GM12878 (cell line): ENCODE results near the gene EGF. TPM values are rescaled to one million over a fixed set of nuclear protein-coding genes. Genes with fewer than 3 reads are reported as not detected.

ENCODE experiments used
- ATAC-seq: fragments of 200-7000 bp; cut with Tn5 transposase; 3 replicates; pipeline ENCODE4 v1.9.1; 2020; ENCODE audit warnings: mild to moderate bottlenecking, moderate library complexity
- BruUV-seq: library from RNA; stranded (reverse); fragments of 400-500 nt; replicated peaks from 2 replicates; lab custom pipeline; 2021; lab: Mats Ljungman, UMichigan
- CTCF ChIA-PET: fragments of 300-600 bp; sonication (Branson Sonifier 250); formaldehyde crosslinking; extraction: SDS; loops from one replicate; lab custom pipeline; 2021; ENCODE audit warnings: inconsistent platforms; lab: Yijun Ruan, JAX
- POLR2A ChIA-PET: fragments of 350-600 bp; formaldehyde crosslinking; extraction: SDS; loops from one replicate; lab custom pipeline; 2021; ENCODE audit warnings: inconsistent platforms; lab: Charles Lee
- RAD21 ChIA-PET: fragments of 300-600 bp; sonication (Branson Sonifier 250); formaldehyde crosslinking; loops from one replicate; lab custom pipeline; 2023; ENCODE audit warnings: antibody characterized with exemption; ENCODE audit not compliant: unreplicated experiment; lab: Charles Lee
- SMC1A ChIA-PET: fragments of 300-600 bp; sonication (Branson Sonifier 250); formaldehyde crosslinking; loops from one replicate; lab custom pipeline; 2023; ENCODE audit not compliant: unreplicated experiment, uncharacterized antibody; lab: Charles Lee
- DNase-seq: peaks from one replicate; pipeline ENCODE4 v3.0.0-alpha.2; 2011; ENCODE audit warnings: low read depth, low spot score
- FAIRE-seq: peaks from 3 replicates; lab custom pipeline; 2011; peaks lifted over from hg19 to GRCh38; lab: Jason Lieb, UNC
- H2AFZ ChIP-seq: 2 replicates; pipeline ENCODE4 v1.6.0; 2011; ENCODE audit warnings: low read depth, low read length, control low read depth; ENCODE audit not compliant: control insufficient read depth
- H3K27ac ChIP-seq: 2 replicates; pipeline ENCODE4 v1.5.1; 2011; ENCODE audit warnings: control low read depth; ENCODE audit not compliant: control insufficient read depth, insufficient read depth
- H3K27me3 ChIP-seq, 2 experiments: replicated peaks in 1 of 2; 2 replicates each; pipeline versions ENCODE4 v1.6.0 to v1.6.1; 2011; ENCODE audit warnings: low read length in 1 of 2; ENCODE audit not compliant: control insufficient read depth in 2 of 2, insufficient read depth in 2 of 2
- H3K36me3 ChIP-seq, 2 experiments: 2 replicates each; pipeline ENCODE4 v1.5.1; 2011; ENCODE audit warnings: low read length in 1 of 2; ENCODE audit not compliant: control insufficient read depth in 2 of 2, insufficient read depth in 2 of 2
- H3K4me1 ChIP-seq: 2 replicates; pipeline ENCODE4 v1.6.1; 2011; ENCODE audit warnings: mild to moderate bottlenecking, low read length, moderate library complexity, mixed read lengths; ENCODE audit not compliant: control insufficient read depth, insufficient read depth
- H3K4me2 ChIP-seq: 2 replicates; pipeline ENCODE4 v1.6.0; 2011; ENCODE audit warnings: control low read depth; ENCODE audit not compliant: control insufficient read depth, insufficient read depth
- H3K4me3 ChIP-seq: fragments of 200-600 bp; sonication (generic); 2 replicates; pipeline ENCODE4 v1.5.1; 2016
- H3K79me2 ChIP-seq: 2 replicates; pipeline ENCODE4 v1.6.0; 2011; ENCODE audit warnings: low read length; ENCODE audit not compliant: control insufficient read depth, insufficient read depth
- H3K9ac ChIP-seq: 2 replicates; pipeline ENCODE4 v1.8.0; 2011; ENCODE audit warnings: low read length, control low read depth, mixed read lengths; ENCODE audit not compliant: control insufficient read depth, insufficient read depth
- H3K9me3 ChIP-seq: replicated peaks from 3 replicates; pipeline ENCODE4 v1.5.1; 2011; ENCODE audit warnings: mild to moderate bottlenecking, low read length; ENCODE audit not compliant: control insufficient read depth, insufficient read depth
- H4K20me1 ChIP-seq: 2 replicates; pipeline ENCODE4 v1.6.0; 2011; ENCODE audit not compliant: control insufficient read depth, insufficient read depth
- ATF2 ChIP-seq: IDR thresholded peaks from 2 replicates; pipeline ENCODE4 v1.6.1; 2012; ENCODE audit warnings: low read length, inconsistent platforms
- CHD1 ChIP-seq: IDR thresholded peaks from 2 replicates; pipeline ENCODE4 v1.6.1; 2012; ENCODE audit warnings: low read depth, low read length, improper control_type of control experiment
- CREM ChIP-seq: IDR thresholded peaks from 2 replicates; pipeline ENCODE4 v1.6.1; 2014; ENCODE audit warnings: antibody characterized with exemption, low read depth
- HCFC1 ChIP-seq: fragments of 150-350 bp; IDR thresholded peaks from 2 replicates; pipeline ENCODE4 v1.6.1; 2014; ENCODE audit warnings: low read length
- JUND ChIP-seq: IDR thresholded peaks from 2 replicates; pipeline ENCODE4 v1.6.1; 2012; ENCODE audit warnings: low read depth, mild to moderate bottlenecking, low read length, improper control_type of control experiment, moderate library complexity
- MLLT1 ChIP-seq: fragments of 450-650 bp; IDR thresholded peaks from 2 replicates; pipeline ENCODE4 v1.6.1; 2016; ENCODE audit warnings: mild to moderate bottlenecking
- NFXL1 ChIP-seq: fragments of 450-650 bp; IDR thresholded peaks from 2 replicates; pipeline ENCODE4 v1.6.1; 2017; ENCODE audit warnings: antibody characterized with exemption, mild to moderate bottlenecking, borderline replicate concordance
- SKIL ChIP-seq: fragments of 450-650 bp; IDR thresholded peaks from 2 replicates; pipeline ENCODE4 v1.6.1; 2017; ENCODE audit warnings: mild to moderate bottlenecking, low read depth, inconsistent platforms; ENCODE audit not compliant: poor library complexity, severe bottlenecking
- SP1 ChIP-seq: IDR thresholded peaks from one replicate; pipeline ENCODE4 v1.6.1; 2011; ENCODE audit warnings: low read depth, low read length
- WGBS: methylation state at CpG from one replicate; pipeline ENCODE4 v1.1.6; 2016; ENCODE audit warnings: low lambda C conversion rate; ENCODE audit not compliant: insufficient replicate concordance, insufficient coverage; ENCODE audit errors: missing lambda C conversion rate; 5-methylcytosine and 5-hydroxymethylcytosine counted together
- in situ Hi-C: fragments of 300-500 bp; cut with MboI; formaldehyde crosslinking; loops from 9 replicates; pipeline ENCODE4 v1.14.3; 2018; ENCODE audit warnings: mixed read lengths
- intact Hi-C: fragments of 100-400 bp; cut with micrococcal nuclease; formaldehyde crosslinking; loops from one replicate; pipeline ENCODE4 v1.14.2; 2022; ENCODE audit not compliant: unreplicated experiment
- polyA plus RNA-seq, 11 experiments: library from polyadenylated mRNA; depleted of rRNA in 4 of 11; unstranded in 6 of 11; stranded (reverse) in 5 of 11; fragments of >200 nt; fragmentation: Nextera tagmentation in 4 of 11; fragmentation: Illumina TruSeq in 1 of 11; extraction: Ambion mirVana in 4 of 11; extraction: Trizol in 1 of 11; gene quantifications; 1 replicate in 1 of 11; 2 replicates in 10 of 11; pipeline versions ENCODE4 v1.2.1 to v1.2.3, GENCODE V29; 2011 to 2016; ENCODE audit warnings: inconsistent platforms in 2 of 11, missing spikeins in 2 of 11, low read depth in 1 of 11
- total RNA-seq, 4 experiments: library from RNA; depleted of rRNA in 3 of 4; stranded (reverse); fragments of >200 nt in 3 of 4; fragmentation: Illumina TruSeq in 1 of 4; extraction: Trizol in 1 of 4; gene quantifications; 2 replicates each; pipeline versions ENCODE4 v1.2.1 to v1.2.3, GENCODE V29; 2013 to 2021

Gene EGF
- total and polyA plus RNA-seq, 10 of the 15 experiments (the other 5 are each of a cell fraction or from before 2014, with no cell fraction given), result 0.02 to 0.90 (median 0.19) TPM; not detected in 4

GRCh38 chr4:109879636-109880314 lies 32.9 kb upstream of the EGF start:
- ATAC-seq (no peak), DNase-seq (no peak), FAIRE-seq (no peak)
- TF ChIP-seq CHD1 (no peak), ATF2 (no peak), CREM (no peak)
- H3K36me3 ChIP-seq, result no peaks in the 10 kb centered on the region
- H3K4me2 ChIP-seq, result no peak overlapping the region
- peaks cover 8% of the 10 kb centered on the region; the same call in 1 of the 2 replicates for H3K4me1 ChIP-seq
- H3K27me3 ChIP-seq, result no peaks in the 10 kb centered on the region; a peak in 2 of 4 replicates
- H3K9ac ChIP-seq, result no peak overlapping the region
- H2AFZ ChIP-seq, result no peak overlapping the region
- intact Hi-C loops, result no loop called here
- WGBS, result 59% methylated on average over 7 of the region's 7 CpGs
- in situ Hi-C loops, result no loop called here
- H3K4me3 ChIP-seq, result no peak overlapping the region
- ChIA-PET POLR2A (no interaction called here), SMC1A (interaction anchor here (0.8 kb wide), 1 partner anchor 98 kb away, joined by 3 read pairs; no protein-coding TSS in a partner anchor), RAD21 (interaction anchor here (0.6 kb wide), 1 partner anchor 37 kb away, joined by 3 read pairs; no protein-coding TSS in a partner anchor), CTCF (interaction anchor here (0.7 kb wide), 1 partner anchor 495 kb away, joined by 3 read pairs; no protein-coding TSS in a partner anchor)
- H3K9me3 ChIP-seq, result no peaks in the 10 kb centered on the region
- no peaks in the 10 kb centered on the region for H4K20me1 ChIP-seq
- no peaks in the 10 kb centered on the region for H3K79me2 ChIP-seq
- no TSS peak for BruUV-seq
- H3K27ac ChIP-seq, result no peak overlapping the region

GRCh38 chr4:109886303-109886702 lies 26.4 kb upstream of the EGF start:
- H3K36me3 ChIP-seq, result no peaks in the 10 kb centered on the region
- in situ Hi-C loops, result no loop called here
- no peak overlapping the region for H3K4me2 ChIP-seq
- H2AFZ ChIP-seq, result no peak overlapping the region
- H3K79me2 ChIP-seq, result no peaks in the 10 kb centered on the region
- no peak overlapping the region for H3K9ac ChIP-seq
- SMC1A ChIA-PET, result no interaction called here
- FAIRE-seq (no peak), DNase-seq (no peak), ATAC-seq (no peak)
- intact Hi-C loops, result no loop called here
- no peaks in the 10 kb centered on the region for H3K4me1 ChIP-seq
- RAD21 ChIA-PET, result no interaction called here
- no peaks in the 10 kb centered on the region for H3K9me3 ChIP-seq
- no peaks in the 10 kb centered on the region for H4K20me1 ChIP-seq
- POLR2A ChIA-PET, result no interaction called here
- H3K27me3 ChIP-seq, result no peaks in the 10 kb centered on the region; a peak in 1 of 4 replicates
- H3K27ac ChIP-seq, result no peak overlapping the region
- no peak overlapping the region for H3K4me3 ChIP-seq
- no TSS peak for BruUV-seq
- CTCF ChIA-PET, result interaction anchor here (1.2 kb wide), 1 partner anchor 9 kb away, joined by 5 read pairs; no protein-coding TSS in a partner anchor
- TF ChIP-seq HCFC1, result no peak
- no peak for TF ChIP-seq NFXL1
- no peak for TF ChIP-seq JUND
- TF ChIP-seq MLLT1, result no peak
- TF ChIP-seq SP1, result no peak
- TF ChIP-seq SKIL, result no peak
